CD4-positive, alpha-beta T cell (primary cell): Measurements from ENCODE around the gene AP3S2. TPM values are rescaled to one million over a fixed set of nuclear protein-coding genes. Genes with fewer than 3 reads are reported as not detected.

Experiments
- ATAC-seq: fragments of 200-7000 bp; cut with Tn5 transposase; one replicate; pipeline ENCODE4 v1.10.0; 2022; ENCODE audit warnings: mild to moderate bottlenecking; ENCODE audit not compliant: poor library complexity
- CTCF ChIA-PET: fragments of 350-600 bp; sonication (Branson Sonifier 250); formaldehyde crosslinking; loops from one replicate; lab custom pipeline; 2021; ENCODE audit warnings: antibody characterized with exemption, inconsistent platforms; lab: Charles Lee
- POLR2A ChIA-PET: fragments of 350-600 bp; sonication (Branson Sonifier 250); formaldehyde crosslinking; loops from one replicate; lab custom pipeline; 2021; ENCODE audit warnings: antibody characterized with exemption, inconsistent platforms; lab: Charles Lee
- DNase-seq, 14 experiments: peaks; one replicate each; pipeline ENCODE4 v3.0.0-alpha.2; 2013 to 2020; ENCODE audit warnings: mixed read lengths in 2 of 14
- H3K27ac ChIP-seq, 2 donors: one replicate each; pipeline versions ENCODE4 v1.5.1 to v1.7.0; 2013; ENCODE audit warnings: low read length in 2 of 2, low read depth in 1 of 2, mild to moderate bottlenecking in 1 of 2
- H3K27me3 ChIP-seq, 2 experiments: 1 replicate in 1 of 2; 2 replicates in 1 of 2; pipeline versions ENCODE4 v1.6.1 to v1.7.0; 2013; ENCODE audit warnings: low read length in 2 of 2, control low read depth in 1 of 2, mild to moderate bottlenecking in 1 of 2, moderate library complexity in 1 of 2; ENCODE audit not compliant: insufficient read depth in 2 of 2, control insufficient read depth in 1 of 2
- H3K36me3 ChIP-seq: one replicate; pipeline ENCODE4 v1.6.1; 2013; ENCODE audit warnings: low read length, control low read depth; ENCODE audit not compliant: insufficient read depth
- H3K4me1 ChIP-seq: one replicate; pipeline ENCODE4 v1.6.1; 2013; ENCODE audit warnings: low read length, control low read depth; ENCODE audit not compliant: insufficient read depth
- H3K4me3 ChIP-seq: one replicate; pipeline ENCODE4 v1.5.1; 2013; ENCODE audit warnings: mild to moderate bottlenecking, low read length, moderate library complexity
- H3K9me3 ChIP-seq, 2 experiments: 1 replicate in 1 of 2; 2 replicates in 1 of 2; pipeline versions ENCODE4 v1.6.1 to v1.7.0; 2013; ENCODE audit warnings: low read length in 2 of 2, mild to moderate bottlenecking in 2 of 2, control low read depth in 1 of 2, moderate library complexity in 1 of 2; ENCODE audit not compliant: control insufficient read depth in 1 of 2, insufficient read depth in 1 of 2
- H3K27ac Mint-ChIP-seq: one replicate; pipeline ENCODE4 v1.8.0; 2020; ENCODE audit warnings: mixed read lengths
- H3K27me3 Mint-ChIP-seq: one replicate; pipeline ENCODE4 v1.8.0; 2021; ENCODE audit warnings: mixed read lengths
- H3K36me3 Mint-ChIP-seq: one replicate; pipeline ENCODE4 v1.8.0; 2021; ENCODE audit warnings: low read depth, mixed read lengths
- H3K4me1 Mint-ChIP-seq: one replicate; pipeline ENCODE4 v1.8.0; 2021; ENCODE audit warnings: low read depth, mixed read lengths
- H3K4me3 Mint-ChIP-seq: one replicate; pipeline ENCODE4 v1.8.0; 2020; ENCODE audit warnings: mild to moderate bottlenecking, mixed read lengths
- H3K9me3 Mint-ChIP-seq: one replicate; pipeline ENCODE4 v1.8.0; 2020; ENCODE audit warnings: mixed read lengths
- intact Hi-C, 2 experiments: fragments of 100-400 bp; cut with DNase I in 1 of 2; cut with micrococcal nuclease in 1 of 2; formaldehyde crosslinking; loops; one replicate each; pipeline versions ENCODE4 v1.15.1 to v1.9.0; 2023 to 2025; cut with DNase I, micrococcal nuclease
- total RNA-seq, 174 experiments: library from RNA in 2 of 174; stranded (reverse) in 2 of 174; gene quantifications; one replicate each; pipeline ENCODE4 v1.2.3 and lab custom pipeline; 2021 to 2026
- TF ChIP-seq, protein P1 (sequence below): fragments of 200-600 bp; IDR thresholded peaks from one replicate; pipeline ENCODE4 v1.8.0; 2022; ENCODE audit warnings: antibody characterized with exemption, mild to moderate bottlenecking

AP3S2 gene
- total RNA-seq, 2 experiments from 2014 or later, result 18.9 to 20.5 TPM

DNA sequence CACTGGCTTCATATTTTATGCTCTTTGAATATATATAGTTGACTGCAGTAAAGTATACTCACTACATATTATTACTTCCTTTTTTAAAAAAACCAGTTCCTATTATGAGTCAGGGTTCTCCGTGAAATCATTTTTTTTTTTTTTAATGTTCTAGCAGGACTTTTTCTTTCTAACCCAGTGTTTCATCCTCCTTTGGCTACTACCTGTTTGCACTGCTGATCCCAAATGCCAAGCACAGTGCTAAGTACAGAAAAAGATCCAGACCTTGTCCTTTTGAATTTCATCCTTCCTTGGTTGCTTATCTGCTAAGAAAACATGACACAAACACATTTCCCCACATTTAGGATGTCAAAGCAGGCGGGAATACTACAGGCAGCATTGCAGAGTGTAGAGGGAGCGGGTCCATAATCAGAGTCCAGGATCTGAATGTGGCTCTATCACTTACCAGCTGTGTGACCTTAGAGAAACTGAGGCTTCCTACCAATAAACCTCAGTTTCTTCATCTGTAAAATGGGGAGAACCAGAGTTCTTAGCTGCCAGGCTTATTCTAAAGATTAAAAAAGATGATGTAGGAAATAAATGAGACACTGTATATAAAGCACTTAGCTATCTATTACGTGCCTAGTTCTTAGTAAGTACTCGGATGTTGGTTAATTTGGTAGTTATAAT lies 42.0 kb downstream of the AP3S2 start:
- no peaks in the 10 kb centered on the region for H3K27me3 ChIP-seq
- no peak overlapping the region for H3K4me3 ChIP-seq
- no peaks in the 10 kb centered on the region for H3K4me1 Mint-ChIP-seq
- ChIA-PET CTCF (no interaction called here), POLR2A (no interaction called here)
- H3K36me3 ChIP-seq, result peaks cover 25% of the 10 kb centered on the region
- intact Hi-C loops, result no loop called here
- H3K4me3 Mint-ChIP-seq, result no peak overlapping the region
- no peaks in the 10 kb centered on the region for H3K9me3 ChIP-seq
- no peak overlapping the region for H3K27ac Mint-ChIP-seq
- no peaks in the 10 kb centered on the region for H3K9me3 Mint-ChIP-seq
- TF ChIP-seq, protein P1, sequence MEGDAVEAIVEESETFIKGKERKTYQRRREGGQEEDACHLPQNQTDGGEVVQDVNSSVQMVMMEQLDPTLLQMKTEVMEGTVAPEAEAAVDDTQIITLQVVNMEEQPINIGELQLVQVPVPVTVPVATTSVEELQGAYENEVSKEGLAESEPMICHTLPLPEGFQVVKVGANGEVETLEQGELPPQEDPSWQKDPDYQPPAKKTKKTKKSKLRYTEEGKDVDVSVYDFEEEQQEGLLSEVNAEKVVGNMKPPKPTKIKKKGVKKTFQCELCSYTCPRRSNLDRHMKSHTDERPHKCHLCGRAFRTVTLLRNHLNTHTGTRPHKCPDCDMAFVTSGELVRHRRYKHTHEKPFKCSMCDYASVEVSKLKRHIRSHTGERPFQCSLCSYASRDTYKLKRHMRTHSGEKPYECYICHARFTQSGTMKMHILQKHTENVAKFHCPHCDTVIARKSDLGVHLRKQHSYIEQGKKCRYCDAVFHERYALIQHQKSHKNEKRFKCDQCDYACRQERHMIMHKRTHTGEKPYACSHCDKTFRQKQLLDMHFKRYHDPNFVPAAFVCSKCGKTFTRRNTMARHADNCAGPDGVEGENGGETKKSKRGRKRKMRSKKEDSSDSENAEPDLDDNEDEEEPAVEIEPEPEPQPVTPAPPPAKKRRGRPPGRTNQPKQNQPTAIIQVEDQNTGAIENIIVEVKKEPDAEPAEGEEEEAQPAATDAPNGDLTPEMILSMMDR, result no peak
- peaks cover 64% of the 10 kb centered on the region for H3K36me3 Mint-ChIP-seq
- no peak for ATAC-seq
- no peaks in the 10 kb centered on the region for H3K4me1 ChIP-seq
- H3K27me3 Mint-ChIP-seq, result no peaks in the 10 kb centered on the region
- no peak for DNase-seq
- no peak overlapping the region for H3K27ac ChIP-seq

DNA sequence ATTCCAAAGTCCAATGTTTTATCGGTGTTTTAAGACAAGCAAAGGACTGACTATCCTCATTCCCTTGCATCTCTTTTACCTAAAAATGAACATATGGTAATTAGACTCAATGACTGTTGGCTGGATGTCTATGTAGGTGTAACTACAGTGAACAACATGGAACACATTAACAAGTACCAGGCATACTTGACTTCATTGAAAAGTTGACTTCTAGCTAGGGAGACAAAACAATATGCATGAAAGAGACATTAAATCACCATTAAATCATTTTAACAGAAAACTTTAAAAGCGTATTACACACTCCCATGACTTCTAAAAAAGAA lies 44.9 kb downstream of the AP3S2 start:
- H3K4me1 ChIP-seq, result no peaks in the 10 kb centered on the region

DNA sequence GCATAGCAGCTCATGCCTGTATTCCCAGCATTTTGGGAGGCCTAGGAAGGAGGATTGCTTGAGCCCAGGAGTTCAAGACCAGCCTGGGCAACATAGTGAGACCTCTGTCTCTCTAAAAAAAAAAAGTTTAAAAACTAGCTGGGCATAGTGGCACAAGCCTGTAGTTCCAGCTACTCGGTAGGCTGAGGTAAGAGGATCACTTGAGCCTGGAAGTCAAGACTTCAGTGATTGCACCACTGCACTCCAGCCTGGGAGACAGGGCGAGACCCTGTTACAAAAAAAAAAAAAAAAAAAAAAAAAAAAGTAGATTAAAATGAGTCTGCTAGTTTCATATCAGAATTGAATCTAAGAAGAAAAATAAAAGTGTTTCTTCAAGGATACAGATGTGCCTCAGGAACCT lies 46.7 kb downstream of the AP3S2 start:
- H3K27ac Mint-ChIP-seq, result no peak overlapping the region
- POLR2A ChIA-PET, result no interaction called here
- H3K4me1 Mint-ChIP-seq, result no peaks in the 10 kb centered on the region
- ATAC-seq, result no peak
- no peaks in the 10 kb centered on the region for H3K27me3 ChIP-seq
- H3K27ac ChIP-seq, result no peak overlapping the region
- peaks cover 20% of the 10 kb centered on the region for H3K36me3 ChIP-seq
- intact Hi-C loops, result no loop called here
- no peaks in the 10 kb centered on the region for H3K9me3 Mint-ChIP-seq
- H3K36me3 Mint-ChIP-seq, result peaks cover 75% of the 10 kb centered on the region
- no peak for DNase-seq
- H3K4me3 Mint-ChIP-seq, result no peak overlapping the region
- H3K4me3 ChIP-seq, result no peak overlapping the region
- H3K9me3 ChIP-seq, result no peaks in the 10 kb centered on the region
- no peaks in the 10 kb centered on the region for H3K27me3 Mint-ChIP-seq
- CTCF ChIA-PET, result no interaction called here
- TF ChIP-seq, protein P1, result no peak
- H3K4me1 ChIP-seq, result no peaks in the 10 kb centered on the region

More for the DNA sequence above, 44.9 kb downstream of the AP3S2 start:
- Mint-ChIP-seq H3K9me3 (no peaks in the 10 kb centered on the region), H3K4me3 (no peak overlapping the region), H3K27me3 (no peaks in the 10 kb centered on the region), H3K4me1 (no peaks in the 10 kb centered on the region), H3K36me3 (peaks cover 79% of the 10 kb centered on the region), H3K27ac (no peak overlapping the region)
- H3K27me3 ChIP-seq, result no peaks in the 10 kb centered on the region
- ChIA-PET CTCF (no interaction called here), POLR2A (no interaction called here)
- no peak overlapping the region for H3K27ac ChIP-seq
- DNase-seq (no peak), ATAC-seq (no peak)
- TF ChIP-seq, protein P1, result no peak
- peaks cover 29% of the 10 kb centered on the region for H3K36me3 ChIP-seq
- no peaks in the 10 kb centered on the region for H3K9me3 ChIP-seq
- intact Hi-C loops, result no loop called here
- H3K4me3 ChIP-seq, result no peak overlapping the region
